HG03060 (cell line): ENCODE measurements around the gene OR2A2.
A peak's percentile ranks its signal among the peaks of the same experiment; 100 is the strongest.
"Not testable (repeated sequence)": the region's sequence is repeated elsewhere in the genome, so short reads cannot be mapped to it uniquely, and the experiment has no call there.

Experiments used
- ATAC-seq: cut with Tn5 transposase; IDR thresholded peaks from one replicate; pipeline ENCODE4 v1.9.1; 2021; ENCODE audit warnings: low read depth, moderate number of reproducible peaks; ENCODE audit not compliant: unreplicated experiment

Gene OR2A2, protein sequence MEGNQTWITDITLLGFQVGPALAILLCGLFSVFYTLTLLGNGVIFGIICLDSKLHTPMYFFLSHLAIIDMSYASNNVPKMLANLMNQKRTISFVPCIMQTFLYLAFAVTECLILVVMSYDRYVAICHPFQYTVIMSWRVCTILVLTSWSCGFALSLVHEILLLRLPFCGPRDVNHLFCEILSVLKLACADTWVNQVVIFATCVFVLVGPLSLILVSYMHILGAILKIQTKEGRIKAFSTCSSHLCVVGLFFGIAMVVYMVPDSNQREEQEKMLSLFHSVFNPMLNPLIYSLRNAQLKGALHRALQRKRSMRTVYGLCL

DNA sequence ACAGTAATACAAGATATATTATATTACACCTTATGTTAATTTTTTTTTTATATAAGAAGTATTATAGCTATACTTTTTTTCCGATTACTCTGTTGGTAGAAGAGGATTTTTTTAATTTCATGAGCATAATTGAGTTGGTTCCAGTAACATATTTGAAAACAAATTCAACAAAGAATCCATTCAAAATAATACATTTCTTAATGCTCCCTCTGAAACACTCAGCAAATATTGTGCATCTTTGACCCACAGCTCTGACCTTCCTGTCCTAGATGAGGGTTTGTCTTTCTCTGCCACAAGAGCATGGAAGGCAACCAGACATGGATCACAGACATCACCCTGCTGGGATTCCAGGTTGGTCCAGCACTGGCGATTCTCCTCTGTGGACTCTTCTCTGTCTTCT, at the start of gene OR2A2:
OR2A2 (plus strand) TSS at position 301 of the 400 bp plus-strand sequence; CDS start at position 301, 0 bp downstream.
- ATAC-seq = no peak

DNA sequence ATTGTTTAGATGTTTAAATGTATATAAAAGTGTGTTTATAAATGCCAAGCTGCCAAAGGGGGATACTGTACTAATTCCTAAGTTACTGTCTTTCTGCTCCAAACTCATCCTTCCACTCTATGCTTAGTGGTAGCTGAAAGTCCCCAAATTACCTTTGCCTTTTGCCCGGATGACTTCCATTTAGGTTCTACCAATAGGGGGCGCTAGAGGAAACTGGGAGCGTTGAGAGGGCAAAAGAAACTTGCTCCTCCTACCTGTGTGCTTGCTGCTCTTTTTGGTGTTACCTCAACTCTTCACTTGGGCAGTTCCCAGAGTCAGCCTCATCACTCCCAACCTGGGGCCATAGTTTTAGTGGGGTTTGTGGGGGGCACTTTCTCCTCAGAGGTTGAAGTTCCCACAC, 45.7 kb upstream of the OR2A2 start:
- no peak for ATAC-seq

DNA sequence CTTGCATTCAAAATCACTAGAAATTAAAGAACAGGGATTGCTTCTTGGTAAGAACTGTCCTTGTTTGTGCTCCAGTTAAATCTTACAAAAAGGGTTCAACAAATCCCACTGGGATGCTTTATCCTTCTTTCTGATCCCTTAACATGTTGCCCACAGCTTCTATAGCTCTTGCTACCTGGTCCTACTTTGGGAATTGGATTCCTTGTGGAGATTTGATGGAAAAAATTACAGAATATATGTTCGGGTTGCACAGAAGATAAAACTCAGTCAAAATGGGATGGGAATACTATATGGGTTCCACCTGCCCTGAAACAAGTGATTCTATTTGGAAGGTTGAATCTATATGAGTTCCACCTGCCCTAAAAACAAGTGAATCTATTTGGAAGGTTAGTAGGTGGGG, 39.9 kb upstream of the OR2A2 start, which contains the start of gene OR2A25:
OR2A25 (plus strand) TSS at position 301 of the 400 bp plus-strand sequence. CDS start 4,409 bp downstream, outside the sequence.
- no peak for ATAC-seq

DNA sequence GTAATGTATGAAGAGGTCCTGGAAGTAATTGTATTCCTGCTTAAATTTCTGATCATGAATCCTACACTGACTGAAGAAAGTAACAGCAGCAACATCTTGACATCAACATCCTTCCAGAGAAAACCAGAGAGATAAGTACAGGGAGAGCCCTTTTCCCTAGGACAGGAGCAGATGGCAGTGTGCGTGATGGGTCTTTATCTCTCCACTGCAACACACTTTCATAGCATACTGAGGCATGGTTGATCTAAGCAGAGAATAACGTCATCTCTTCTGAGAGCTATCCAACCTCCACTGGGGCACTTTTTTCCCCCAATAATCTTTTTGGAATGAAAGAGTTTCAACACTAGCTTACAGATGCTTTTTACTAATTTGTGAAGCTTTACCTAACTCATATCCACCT, 39.4 kb upstream of the OR2A2 start:
- ATAC-seq = no peak

DNA sequence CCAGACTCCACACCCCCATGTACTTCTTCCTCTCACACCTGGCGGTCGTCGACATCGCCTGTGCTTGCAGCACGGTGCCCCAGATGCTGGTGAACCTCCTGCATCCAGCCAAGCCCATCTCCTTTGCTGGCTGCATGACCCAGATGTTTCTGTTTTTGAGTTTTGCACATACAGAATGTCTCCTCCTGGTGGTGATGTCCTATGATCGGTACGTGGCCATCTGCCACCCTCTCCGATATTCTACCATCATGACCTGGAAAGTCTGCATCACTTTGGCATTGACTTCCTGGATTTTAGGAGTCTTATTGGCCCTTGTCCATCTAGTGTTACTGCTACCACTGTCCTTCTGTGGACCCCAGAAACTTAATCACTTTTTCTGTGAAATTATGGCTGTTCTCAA, 35.0 kb upstream of the OR2A2 start:
- ATAC-seq = no peak

DNA sequence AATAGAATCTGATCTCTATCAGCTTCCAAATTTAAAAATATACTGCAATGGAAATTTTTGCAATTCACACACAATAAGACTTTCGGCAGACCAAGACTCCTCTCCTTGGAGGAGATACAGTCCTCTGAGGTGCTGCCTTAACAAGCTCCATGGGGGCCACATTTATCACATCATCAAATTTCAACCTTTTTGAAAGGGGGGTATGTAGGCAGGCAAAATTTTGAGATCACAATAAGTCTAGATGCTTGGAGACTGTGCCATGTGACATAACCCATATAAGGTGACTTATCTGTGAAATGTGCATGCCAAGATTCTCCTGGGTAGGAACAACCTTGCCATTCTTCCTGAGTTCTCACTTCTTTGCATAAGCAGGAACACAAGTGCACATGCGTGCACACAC, 23.4 kb upstream of the OR2A2 start, which contains the start of gene OR2A12:
OR2A12 (plus strand) TSS at position 301 of the 400 bp plus-strand sequence. CDS start 8,830 bp downstream, outside the sequence.
- ATAC-seq = no peak

DNA sequence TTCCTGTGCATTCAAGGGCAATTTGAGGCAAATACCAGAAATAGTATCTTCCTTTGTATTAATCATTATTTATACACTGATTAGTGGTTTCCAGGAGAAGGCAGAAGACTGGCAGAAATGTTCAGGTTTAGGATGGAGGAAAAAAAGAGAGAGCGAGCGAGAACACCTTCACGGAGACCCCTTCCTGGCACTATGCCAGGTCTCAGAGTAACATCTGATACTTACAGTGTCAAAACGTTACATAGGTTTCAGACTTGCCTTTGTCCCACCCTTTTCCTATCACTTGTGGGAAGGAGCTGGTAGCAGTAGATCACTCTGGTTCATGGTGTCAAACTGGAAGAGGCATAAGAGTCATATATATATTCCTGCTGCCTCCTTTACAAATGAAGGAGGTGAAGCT, 22.7 kb upstream of the OR2A2 start:
- ATAC-seq = no peak

DNA sequence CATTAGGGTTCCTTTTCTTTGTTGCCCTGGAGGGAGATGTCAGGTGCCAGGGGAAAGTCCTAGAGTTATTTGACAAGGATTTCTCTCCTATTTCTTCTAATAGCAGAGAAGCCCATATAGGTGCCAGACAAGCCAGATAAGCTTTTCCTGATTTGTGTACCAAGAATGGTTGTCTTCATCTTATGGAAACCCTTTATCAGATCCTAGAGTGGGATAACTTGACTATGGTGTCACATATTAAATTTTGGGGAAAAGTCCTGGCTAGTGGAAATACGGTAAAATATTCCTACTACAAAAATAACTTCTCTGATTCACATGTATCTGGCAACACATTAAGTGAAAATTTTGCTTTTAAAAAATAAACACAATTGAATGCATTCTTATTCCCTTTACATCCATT, 22.2 kb upstream of the OR2A2 start:
- no peak for ATAC-seq

DNA sequence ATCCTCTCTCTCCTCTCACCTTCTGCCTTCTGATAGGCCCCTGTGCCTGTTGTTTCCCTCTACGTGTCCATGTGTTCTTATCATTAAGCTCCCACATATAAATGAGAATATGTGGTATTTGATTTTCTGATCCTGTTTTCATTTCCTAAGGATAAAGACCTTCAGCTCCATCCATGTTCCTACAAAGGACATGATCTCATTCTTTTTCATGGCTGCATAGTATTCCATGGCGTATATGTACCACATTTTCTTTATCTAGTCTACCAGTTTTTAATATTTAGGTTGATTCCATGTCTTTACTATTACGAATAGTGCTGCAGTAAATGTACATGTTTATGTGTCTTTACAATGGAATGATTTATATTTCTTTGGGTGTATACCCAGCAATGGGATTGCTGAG, 18.7 kb upstream of the OR2A2 start:
- ATAC-seq = no peak

DNA sequence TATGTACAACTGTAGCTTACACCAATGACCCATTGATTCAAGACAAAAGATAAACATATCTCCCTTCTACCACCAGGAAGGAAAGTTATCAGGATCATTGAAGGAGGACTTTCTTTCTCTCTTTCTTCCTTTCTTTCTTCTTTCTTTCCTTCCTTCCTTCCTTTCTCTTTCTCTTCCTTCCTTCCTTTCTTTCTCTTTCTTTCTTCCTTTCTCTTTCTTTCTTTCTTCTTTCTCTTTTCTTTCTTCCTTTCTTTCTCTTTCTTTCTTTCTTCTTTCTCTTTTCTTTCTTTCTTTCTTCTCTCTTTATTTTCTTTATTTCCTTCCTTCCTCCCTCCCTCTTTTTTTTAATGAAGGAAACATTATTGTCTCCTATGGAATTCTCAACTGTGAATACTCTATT, 10.6 kb upstream of the OR2A2 start:
- no peak for ATAC-seq

DNA sequence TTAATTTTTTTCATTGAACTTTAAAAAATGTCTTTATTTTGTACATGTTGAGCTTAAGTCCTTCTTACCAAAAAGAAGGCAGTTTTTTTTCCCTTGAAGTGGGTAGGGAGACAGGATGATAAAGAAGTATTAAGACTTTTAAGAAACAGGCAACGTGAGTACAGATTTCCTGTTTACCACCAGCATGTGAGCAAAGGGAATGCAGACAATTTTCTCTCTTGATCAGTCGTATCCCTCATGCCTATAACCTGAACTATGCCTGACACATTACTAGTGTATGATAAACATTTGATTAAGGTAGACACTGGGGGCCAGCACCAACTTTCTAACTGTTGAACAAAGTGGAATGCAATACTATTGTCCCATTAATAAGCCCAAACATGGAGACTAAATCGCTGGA, 8.8 kb upstream of the OR2A2 start:
- ATAC-seq = no peak

DNA sequence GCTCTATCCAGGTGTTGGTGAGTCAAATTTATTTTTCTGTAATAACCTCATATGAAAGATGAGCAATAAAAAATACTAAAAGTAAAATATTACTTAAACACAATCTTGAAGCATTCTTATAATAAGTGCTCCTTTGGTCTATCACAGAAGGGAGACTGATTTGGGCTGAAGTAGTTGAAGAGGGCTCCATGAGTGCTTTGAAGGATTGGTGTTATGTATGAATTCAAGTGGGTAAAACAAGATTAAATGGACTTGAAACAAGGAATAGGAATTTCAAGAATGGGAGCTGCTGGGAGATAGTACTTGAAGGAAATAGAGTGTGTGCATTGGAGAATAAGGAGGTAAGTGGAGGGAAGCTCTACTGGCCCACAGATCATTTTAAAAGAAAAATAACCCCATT, 7.3 kb upstream of the OR2A2 start:
- ATAC-seq = no peak

DNA sequence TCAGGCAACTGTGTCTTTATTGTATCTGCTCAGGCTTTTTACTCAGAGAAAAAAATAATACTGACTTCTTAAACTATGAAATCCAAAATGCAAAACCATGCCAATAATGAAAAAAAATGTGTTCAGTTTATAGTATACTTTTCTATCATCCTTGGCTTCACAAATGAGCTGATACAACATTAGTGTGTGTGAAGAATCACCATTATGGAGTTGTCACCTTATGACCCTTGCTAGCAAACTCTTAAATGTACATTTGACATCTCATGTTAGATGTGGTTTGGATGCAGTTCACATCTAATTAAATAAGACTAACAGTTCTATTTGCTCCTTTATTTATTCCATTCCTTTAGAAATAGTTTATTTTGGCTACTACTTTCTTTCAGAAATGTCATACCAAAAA, 4.2 kb upstream of the OR2A2 start:
- ATAC-seq = no peak

DNA sequence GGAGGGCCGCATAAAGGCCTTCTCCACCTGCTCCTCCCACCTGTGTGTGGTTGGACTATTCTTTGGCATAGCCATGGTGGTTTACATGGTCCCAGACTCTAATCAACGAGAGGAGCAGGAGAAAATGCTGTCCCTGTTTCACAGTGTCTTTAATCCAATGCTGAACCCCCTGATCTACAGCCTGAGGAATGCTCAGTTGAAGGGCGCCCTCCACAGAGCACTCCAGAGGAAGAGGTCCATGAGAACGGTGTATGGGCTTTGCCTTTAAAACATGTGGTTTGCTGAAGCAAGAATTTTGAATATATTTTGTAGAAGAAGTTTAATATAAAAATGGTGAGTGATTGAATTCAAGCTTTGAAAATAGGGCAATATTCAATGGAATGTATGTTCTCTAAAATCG, 889 bp downstream of the OR2A2 start:
- ATAC-seq = no peak

DNA sequence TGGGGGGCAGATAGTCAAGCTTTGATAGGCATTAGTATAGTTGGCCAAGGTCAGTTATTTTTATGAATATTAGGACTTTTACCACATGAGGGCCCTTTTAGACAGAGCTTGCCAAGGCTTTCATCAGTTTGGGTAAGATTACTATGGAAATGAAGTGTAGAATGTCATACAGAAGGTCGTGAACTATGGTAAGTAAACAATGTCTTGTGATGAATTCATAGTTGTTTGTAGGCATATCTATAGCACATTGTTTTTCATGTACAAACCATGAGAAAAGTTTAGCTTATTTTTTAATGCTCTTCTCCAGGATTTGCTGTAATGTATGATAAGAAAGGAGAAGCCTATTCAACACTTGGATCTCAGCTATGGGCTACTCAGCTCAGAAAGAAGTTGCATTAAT, 4.3 kb downstream of the OR2A2 start:
- ATAC-seq = no peak

DNA sequence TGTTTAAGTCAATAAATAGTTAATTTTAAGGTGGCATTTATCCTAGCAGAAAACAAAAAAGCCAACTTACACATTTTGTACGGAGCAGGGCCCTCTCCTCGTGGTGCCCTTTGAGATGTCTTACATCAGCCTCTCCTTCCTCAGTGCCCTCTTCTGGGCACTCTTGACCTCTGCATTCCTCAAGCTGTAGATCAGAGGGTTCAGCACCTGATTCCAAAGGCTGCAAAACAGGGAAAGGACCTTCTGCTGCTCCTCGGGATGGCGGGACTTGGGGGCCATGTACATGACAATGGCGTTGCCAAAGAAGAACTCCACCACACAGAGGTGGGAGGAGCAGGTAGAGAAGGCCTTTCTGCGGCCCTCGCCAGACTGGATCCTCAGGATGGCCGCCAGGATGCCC, 9.0 kb downstream of the OR2A2 start:
- ATAC-seq = no peak

DNA sequence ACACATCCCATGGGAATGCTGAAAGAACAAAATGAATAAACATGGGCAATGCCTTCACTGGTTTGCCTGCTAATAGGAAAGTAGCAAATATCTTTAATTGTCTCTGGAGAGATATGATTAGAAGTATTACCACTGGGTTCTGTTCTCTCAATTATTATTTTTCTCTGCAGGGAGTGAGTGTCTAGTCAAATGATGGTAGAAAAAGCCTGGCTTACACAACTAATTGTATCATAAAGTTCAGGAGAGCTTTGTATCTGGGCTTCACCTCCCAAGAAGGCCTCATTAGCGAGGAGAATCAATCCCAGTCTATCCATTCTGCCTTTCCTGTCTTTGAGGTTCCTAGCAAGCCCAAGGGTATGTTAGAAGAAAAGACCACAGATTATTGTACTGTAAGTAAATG, 13.5 kb downstream of the OR2A2 start, which contains the start of gene OR2A14:
OR2A14 (plus strand) TSS at position 301 of the 400 bp plus-strand sequence. CDS start 5,937 bp downstream, outside the sequence.
- ATAC-seq = no peak

DNA sequence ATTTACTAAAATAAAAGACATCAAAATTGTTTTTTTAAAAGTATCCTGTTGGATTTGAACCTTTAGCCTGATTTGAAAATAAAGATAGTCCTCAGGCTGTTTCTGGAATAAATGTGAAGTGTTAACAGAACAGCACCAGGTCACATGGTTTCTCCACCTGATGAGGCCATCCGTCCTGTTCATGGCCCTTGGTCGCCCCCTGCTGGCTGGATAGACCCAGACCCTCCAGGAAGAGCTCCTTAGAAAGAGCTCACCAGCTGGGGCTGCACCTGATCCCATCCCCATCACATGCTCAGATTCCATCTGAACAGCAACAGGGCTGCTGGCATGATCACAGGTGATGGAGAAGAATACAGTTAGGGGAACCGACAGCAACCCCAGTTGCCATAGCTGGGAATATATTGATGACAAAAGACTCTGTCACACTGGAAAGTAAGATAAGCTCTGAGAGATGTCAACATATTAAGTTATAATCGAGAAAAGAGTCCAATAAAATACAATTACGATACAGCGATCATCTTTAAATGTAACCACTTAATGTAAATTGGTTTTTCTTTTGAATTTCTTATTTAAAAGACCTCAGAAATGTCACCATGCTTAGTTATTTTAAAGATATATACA, 18.4 kb downstream of the OR2A2 start:
- ATAC-seq = peak; percentile 97

DNA sequence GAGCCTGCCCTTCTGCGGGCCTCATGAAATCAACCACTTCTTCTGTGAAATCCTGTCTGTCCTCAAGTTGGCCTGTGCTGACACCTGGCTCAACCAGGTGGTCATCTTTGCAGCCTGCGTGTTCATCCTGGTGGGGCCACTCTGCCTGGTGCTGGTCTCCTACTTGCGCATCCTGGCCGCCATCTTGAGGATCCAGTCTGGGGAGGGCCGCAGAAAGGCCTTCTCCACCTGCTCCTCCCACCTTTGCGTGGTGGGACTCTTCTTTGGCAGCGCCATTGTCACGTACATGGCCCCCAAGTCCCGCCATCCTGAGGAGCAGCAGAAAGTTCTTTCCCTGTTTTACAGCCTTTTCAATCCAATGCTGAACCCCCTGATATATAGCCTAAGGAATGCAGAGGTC, 20.2 kb downstream of the OR2A2 start:
- not testable (repeated sequence) for ATAC-seq

DNA sequence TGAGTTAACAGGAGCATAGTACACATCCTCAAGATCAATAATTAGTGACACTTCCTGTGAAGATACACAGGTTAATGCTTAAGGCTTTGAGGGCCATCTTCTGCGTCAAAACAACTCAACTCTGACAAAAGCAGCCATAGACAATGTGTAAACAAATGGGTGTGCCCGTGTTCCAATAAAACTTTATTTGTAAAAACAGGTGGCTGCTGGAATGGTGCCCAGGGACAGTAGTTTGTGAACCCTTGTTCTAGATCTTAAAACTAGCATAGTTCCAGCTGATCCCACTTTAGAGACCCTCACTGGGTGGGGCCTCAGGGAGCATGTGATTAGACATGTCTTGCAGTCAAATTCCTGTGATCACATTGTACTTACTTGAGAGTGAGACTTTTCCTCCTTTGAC, 21.3 kb downstream of the OR2A2 start:
- ATAC-seq = no peak

DNA sequence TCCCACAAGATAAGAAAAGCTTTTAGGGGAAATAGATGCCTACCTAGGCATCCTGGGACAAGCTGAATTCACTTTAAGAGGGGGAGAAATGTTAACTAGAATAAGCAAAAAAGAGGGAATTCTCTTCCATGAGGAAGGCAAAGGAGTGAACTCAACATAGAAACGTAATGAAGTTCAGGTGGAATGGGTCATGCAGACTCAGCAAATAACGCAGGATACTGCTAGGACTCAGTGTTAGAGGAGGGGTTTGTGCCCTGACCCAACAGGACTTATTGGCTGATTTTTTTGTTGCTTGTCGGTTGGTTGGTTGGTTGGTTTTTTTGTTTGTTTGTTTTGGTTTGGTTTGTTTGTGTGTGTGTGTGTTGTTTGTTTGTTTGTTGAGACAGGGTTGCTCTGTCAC, 22.9 kb downstream of the OR2A2 start:
- no peak for ATAC-seq

DNA sequence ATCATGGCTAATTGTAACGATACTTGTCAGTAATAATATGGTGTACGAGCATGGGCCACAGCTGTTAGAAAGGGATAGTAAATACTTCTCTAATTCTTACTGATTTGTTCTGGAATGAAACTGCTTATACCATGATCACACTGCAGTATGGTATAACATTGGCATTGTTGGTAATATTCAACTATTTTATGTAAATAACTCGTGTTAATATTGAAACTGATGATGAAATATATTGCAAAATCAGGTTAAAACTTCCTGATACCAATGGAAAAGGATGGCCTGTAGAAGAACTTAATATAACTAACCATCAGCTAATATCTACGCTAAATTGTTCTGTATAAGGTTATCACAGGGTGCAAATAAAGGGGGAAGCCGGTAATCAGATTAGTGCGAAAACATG, 23.9 kb downstream of the OR2A2 start:
- no peak for ATAC-seq
